Measurements from ENCODE around the gene KDM7A. TPM values are rescaled to one million over a fixed set of nuclear protein-coding genes. Genes with fewer than 3 reads are reported as not detected.

The KDM7A gene
- polyA plus RNA-seq, 1 experiment, result 3.8 TPM

GRCh38 chr7:140195859-140196258 lies 19.1 kb upstream of the KDM7A start:
- H3K9me3 ChIP-seq (ENCODE audit: control insufficient read depth, insufficient read depth, low read length), result peaks cover 8% of the 10 kb centered on the region; the same call in 1 of the 2 replicates
- no peak for TF ChIP-seq CTCF (IDR thresholded peaks at IDR 0.05; ENCODE audit: low read depth, low read length)
- no peak overlapping the region for H3K4me3 ChIP-seq (ENCODE audit: low read depth, low read length)
- peaks cover 14% of the 10 kb centered on the region for H3K27me3 ChIP-seq (ENCODE audit: control insufficient read depth, insufficient read depth, low read length)
- POLR2A ChIA-PET, result no interaction called here
- no peak overlapping the region for H3K27ac ChIP-seq (ENCODE audit: low read depth, low read length)
- CTCF ChIA-PET, result no interaction called here
- no peak for DNase-seq (ENCODE audit: low read depth, low spot score)

GRCh38 chr7:140192620-140193019 lies 15.8 kb upstream of the KDM7A start:
- H3K27me3 ChIP-seq (ENCODE audit: control insufficient read depth, insufficient read depth, low read length), result peaks cover 17% of the 10 kb centered on the region
- DNase-seq (ENCODE audit: low read depth, low spot score), result no peak
- POLR2A ChIA-PET, result no interaction called here

GRCh38 chr7:140192176-140192575 lies 15.4 kb upstream of the KDM7A start:
- Histone ChIP-seq H3K9me3 (ENCODE audit: control insufficient read depth, insufficient read depth, low read length) (peaks cover 7% of the 10 kb centered on the region), H3K27ac (ENCODE audit: low read depth, low read length) (no peak overlapping the region), H3K4me3 (ENCODE audit: low read depth, low read length) (no peak overlapping the region), H3K27me3 (ENCODE audit: control insufficient read depth, insufficient read depth, low read length) (peaks cover 17% of the 10 kb centered on the region)
- DNase-seq (ENCODE audit: low read depth, low spot score), result no peak
- POLR2A ChIA-PET, result no interaction called here
- TF ChIP-seq CTCF (IDR thresholded peaks at IDR 0.05; ENCODE audit: low read depth, low read length), result no peak
- CTCF ChIA-PET, result interaction anchor here (1.4 kb wide), 1 partner anchor 757 kb away, joined by 3 read pairs; no protein-coding TSS in a partner anchor

More at GRCh38 chr7:140192620-140193019, 15.8 kb upstream of the KDM7A start:
- TF ChIP-seq CTCF (IDR thresholded peaks at IDR 0.05; ENCODE audit: low read depth, low read length), result no peak
- no peak overlapping the region for H3K27ac ChIP-seq (ENCODE audit: low read depth, low read length)
- peaks cover 8% of the 10 kb centered on the region for H3K9me3 ChIP-seq (ENCODE audit: control insufficient read depth, insufficient read depth, low read length)
- H3K4me3 ChIP-seq (ENCODE audit: low read depth, low read length), result no peak overlapping the region
- CTCF ChIA-PET, result interaction anchor here (1.3 to 1.4 kb wide), 2 partner anchors 133 to 758 kb away, joined by 3 to 4 read pairs; no protein-coding TSS in a partner anchor

GRCh38 chr7:140190588-140190987 lies 13.8 kb upstream of the KDM7A start:
- TF ChIP-seq CTCF (IDR thresholded peaks at IDR 0.05; ENCODE audit: low read depth, low read length), result no peak
- DNase-seq (ENCODE audit: low read depth, low spot score), result no peak
- Histone ChIP-seq H3K9me3 (ENCODE audit: control insufficient read depth, insufficient read depth, low read length) (no peaks in the 10 kb centered on the region; the same call in 1 of the 2 replicates), H3K27ac (ENCODE audit: low read depth, low read length) (no peak overlapping the region), H3K4me3 (ENCODE audit: low read depth, low read length) (no peak overlapping the region), H3K27me3 (ENCODE audit: control insufficient read depth, insufficient read depth, low read length) (peaks cover 22% of the 10 kb centered on the region)
- CTCF ChIA-PET, result no interaction called here
- POLR2A ChIA-PET, result no interaction called here

- no peak for TF ChIP-seq CTCF (IDR thresholded peaks at IDR 0.05; ENCODE audit: low read depth, low read length)
- no peak for DNase-seq (ENCODE audit: low read depth, low spot score)
- CTCF ChIA-PET, result no interaction called here
- peaks cover 25% of the 10 kb centered on the region for H3K27me3 ChIP-seq (ENCODE audit: control insufficient read depth, insufficient read depth, low read length)
- POLR2A ChIA-PET, result interaction anchor here (1.0 kb wide), 1 partner anchor 63 kb away, joined by 4 read pairs; no protein-coding TSS in a partner anchor
- H3K27ac ChIP-seq (ENCODE audit: low read depth, low read length), result no peak overlapping the region
- H3K4me3 ChIP-seq (ENCODE audit: low read depth, low read length), result no peak overlapping the region
- H3K9me3 ChIP-seq (ENCODE audit: control insufficient read depth, insufficient read depth, low read length), result no peaks in the 10 kb centered on the region; the same call in 1 of the 2 replicates
Observed at GRCh38 chr7:140189917-140190316, 13.1 kb upstream of the KDM7A start.
